Mesendoderm (in vitro differentiated cells): ENCODE data around the gene RASAL1.

Experiments used
- DNase-seq: peaks from one replicate; pipeline ENCODE4 v3.0.0; 2013
- H2AK5ac ChIP-seq: 2 replicates; pipeline ENCODE4 v1.6.1; 2013; ENCODE audit warnings: low read length, inconsistent platforms
- H2BK120ac ChIP-seq: 2 replicates; pipeline ENCODE4 v1.6.1; 2013; ENCODE audit warnings: low read depth, mild to moderate bottlenecking, low read length, moderate library complexity, mixed read lengths
- H2BK15ac ChIP-seq: replicated peaks from 2 replicates; pipeline ENCODE4 v1.6.1; 2013; ENCODE audit warnings: low read depth, mild to moderate bottlenecking, moderate library complexity
- H2BK5ac ChIP-seq: 2 replicates; pipeline ENCODE4 v1.6.1; 2013; ENCODE audit warnings: low read length, inconsistent platforms
- H3K18ac ChIP-seq: 2 replicates; pipeline ENCODE4 v1.6.1; 2013; ENCODE audit warnings: mild to moderate bottlenecking, low read length, mixed read lengths
- H3K23ac ChIP-seq: one replicate; pipeline ENCODE4 v1.6.1; 2013; ENCODE audit warnings: low read length
- H3K27ac ChIP-seq: 2 replicates; pipeline ENCODE4 v1.5.1; 2013; ENCODE audit warnings: low read depth, mild to moderate bottlenecking, inconsistent platforms, low read length, moderate library complexity
- H3K27me3 ChIP-seq: 2 replicates; pipeline ENCODE4 v1.6.1; 2013; ENCODE audit warnings: low read length, control low read depth, mild to moderate bottlenecking, inconsistent platforms; ENCODE audit not compliant: insufficient read depth, poor library complexity
- H3K36me3 ChIP-seq: 2 replicates; pipeline ENCODE4 v1.6.1; 2013; ENCODE audit warnings: low read length, inconsistent platforms; ENCODE audit not compliant: control insufficient read depth, insufficient read depth
- H3K4ac ChIP-seq: one replicate; pipeline ENCODE4 v1.6.1; 2013; ENCODE audit warnings: low read depth, mild to moderate bottlenecking, low read length, moderate library complexity
- H3K4me1 ChIP-seq: 2 replicates; pipeline ENCODE4 v1.6.1; 2013; ENCODE audit warnings: low read depth, low read length, inconsistent platforms; ENCODE audit not compliant: control insufficient read depth
- H3K4me2 ChIP-seq: 2 replicates; pipeline ENCODE4 v1.6.1; 2013; ENCODE audit warnings: low read length
- H3K4me3 ChIP-seq: 2 replicates; pipeline ENCODE4 v1.5.1; 2013; ENCODE audit warnings: mild to moderate bottlenecking, low read length
- H3K56ac ChIP-seq: one replicate; pipeline ENCODE4 v1.6.1; 2013; ENCODE audit warnings: low read length
- H3K79me1 ChIP-seq: 2 replicates; pipeline ENCODE4 v1.6.1; 2013; ENCODE audit warnings: low read length, inconsistent platforms
- H3K79me2 ChIP-seq: 2 replicates; pipeline ENCODE4 v1.6.1; 2013; ENCODE audit warnings: mild to moderate bottlenecking, low read length; ENCODE audit not compliant: control insufficient read depth, insufficient read depth
- H3K9ac ChIP-seq: 2 replicates; pipeline ENCODE4 v1.6.1; 2013; ENCODE audit warnings: low read length, inconsistent platforms
- H4K5ac ChIP-seq: one replicate; pipeline ENCODE4 v1.6.1; 2013; ENCODE audit warnings: low read length
- H4K8ac ChIP-seq: one replicate; pipeline ENCODE4 v1.6.1; 2013; ENCODE audit warnings: low read depth, mild to moderate bottlenecking, control low read depth, low read length, moderate library complexity
- WGBS: extraction: QIAGEN DNeasy Blood & Tissue Kit; methylation state at CpG from one replicate; pipeline ENCODE4 v1.1.7; 2013; ENCODE audit warnings: low lambda C conversion rate, missing lambda C conversion rate; ENCODE audit not compliant: insufficient coverage; ENCODE audit errors: extremely low coverage; 5-methylcytosine and 5-hydroxymethylcytosine counted together

RASAL1 gene

DNA sequence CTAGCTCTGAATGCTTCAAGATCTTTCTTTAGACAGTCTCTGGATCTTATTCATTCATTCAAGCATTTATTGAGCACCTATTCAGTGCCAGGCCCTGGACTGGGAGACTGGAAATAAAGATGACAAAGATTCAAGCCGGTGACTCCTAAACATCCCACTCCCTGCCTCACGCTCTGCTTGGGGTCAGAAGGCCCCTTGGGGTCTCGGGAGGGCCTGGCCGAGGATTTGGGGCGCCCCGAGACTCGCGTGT is 79.3 kb downstream of the RASAL1 start:
- no peaks in the 10 kb centered on the region for H3K36me3 ChIP-seq
- no peaks in the 10 kb centered on the region for H3K4me1 ChIP-seq
- DNase-seq, result no peak
- no peak overlapping the region for H3K27ac ChIP-seq
- H4K8ac ChIP-seq, result no peak overlapping the region
- no CpG with 5 or more reads among the region's 8 CpGs for WGBS
- H3K23ac ChIP-seq, result no peak overlapping the region
- no peak overlapping the region for H4K5ac ChIP-seq
- H3K4ac ChIP-seq, result no peak overlapping the region
- no peak overlapping the region for H3K56ac ChIP-seq
- no peak overlapping the region for H2BK120ac ChIP-seq
- no peak overlapping the region for H3K9ac ChIP-seq
- no peak overlapping the region for H2BK15ac ChIP-seq
- H3K79me2 ChIP-seq, result no peaks in the 10 kb centered on the region
- H3K79me1 ChIP-seq, result no peaks in the 10 kb centered on the region
- H3K4me3 ChIP-seq, result no peak overlapping the region
- H2BK5ac ChIP-seq, result no peak overlapping the region
- peaks cover 6% of the 10 kb centered on the region for H3K27me3 ChIP-seq
- H3K4me2 ChIP-seq, result no peak overlapping the region
- H2AK5ac ChIP-seq, result no peak overlapping the region
- no peak overlapping the region for H3K18ac ChIP-seq

DNA sequence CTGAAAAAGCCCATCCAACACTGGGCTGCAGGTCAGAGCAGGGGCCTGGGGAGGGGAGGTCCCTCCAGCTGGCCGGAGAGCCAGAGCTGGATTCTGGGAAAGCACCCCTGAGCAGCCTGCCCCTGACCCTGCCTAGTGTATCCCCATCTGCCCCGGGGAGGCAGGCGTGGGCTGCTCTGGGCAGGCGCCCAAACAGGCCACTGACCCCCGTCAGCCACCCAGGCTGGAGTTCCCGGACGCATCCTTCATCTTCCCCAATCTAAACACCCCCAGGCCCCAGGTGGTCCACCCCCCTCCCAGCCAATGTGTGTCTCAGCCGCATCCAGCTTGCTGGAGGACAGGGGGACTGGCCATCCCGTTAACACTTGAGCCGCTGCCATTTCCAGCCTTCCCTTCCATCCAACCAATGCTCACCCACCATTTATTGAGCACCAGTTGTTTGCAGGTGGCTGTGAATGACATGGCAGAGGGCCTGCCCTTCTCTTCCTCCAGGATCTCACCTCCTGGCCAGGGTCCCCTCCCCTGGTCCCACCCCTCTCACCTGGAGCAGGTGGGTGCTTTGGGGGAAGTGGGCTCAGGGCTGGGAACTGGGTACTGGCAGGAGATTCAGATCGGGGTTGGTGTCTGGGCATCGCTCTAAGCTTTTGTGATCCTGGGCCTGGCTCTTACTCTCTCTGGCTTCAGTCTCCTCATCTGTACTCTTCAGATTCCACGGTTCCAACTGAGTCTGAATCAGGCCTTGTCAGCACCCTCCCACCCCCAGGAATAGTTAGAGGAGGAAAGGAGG is 79.8 kb downstream of the RASAL1 start:
- Histone ChIP-seq H3K27ac (no peak overlapping the region), H3K4me2 (no peak overlapping the region), H3K4me3 (no peak overlapping the region), H3K23ac (no peak overlapping the region), H2AK5ac (no peak overlapping the region), H3K18ac (no peak overlapping the region), H2BK120ac (no peak overlapping the region), H3K79me2 (no peaks in the 10 kb centered on the region), H2BK15ac (no peak overlapping the region), H3K79me1 (no peaks in the 10 kb centered on the region), H3K9ac (no peak overlapping the region), H2BK5ac (no peak overlapping the region), H4K5ac (no peak overlapping the region), H4K8ac (no peak overlapping the region), H3K4me1 (no peaks in the 10 kb centered on the region), H3K27me3 (peaks cover 6% of the 10 kb centered on the region), H3K36me3 (no peaks in the 10 kb centered on the region), H3K4ac (no peak overlapping the region), H3K56ac (no peak overlapping the region)
- no CpG with 5 or more reads among the region's 13 CpGs for WGBS
- DNase-seq, result no peak

DNA sequence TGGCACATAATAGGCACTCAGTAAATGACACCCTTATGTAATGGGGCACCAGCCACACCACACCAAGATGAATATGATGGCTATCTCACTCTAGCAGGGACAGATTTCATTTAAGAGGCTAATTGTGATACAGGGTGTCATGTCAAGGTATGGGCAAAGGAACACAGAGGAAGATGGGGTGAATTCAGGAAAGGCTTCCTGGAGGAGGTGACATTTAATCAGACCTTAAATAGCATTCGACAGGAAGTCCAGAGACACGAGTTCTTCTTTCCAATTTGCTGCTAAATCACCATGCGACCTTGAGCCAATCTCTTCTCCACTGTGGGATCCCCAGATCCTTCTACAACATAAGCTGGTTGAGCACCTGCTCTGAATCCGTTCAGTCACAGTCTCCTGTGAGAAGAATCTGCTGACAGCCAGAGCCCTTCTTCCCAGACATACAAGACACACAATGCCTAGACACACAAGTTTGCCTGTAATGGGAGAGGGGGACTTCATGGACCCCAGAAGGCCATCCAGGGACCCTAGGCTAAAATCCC is 80.5 kb downstream of the RASAL1 start:
- Histone ChIP-seq H3K56ac (no peak overlapping the region), H3K4me1 (no peaks in the 10 kb centered on the region), H3K27me3 (peaks cover 6% of the 10 kb centered on the region), H3K23ac (no peak overlapping the region), H3K18ac (no peak overlapping the region), H3K4me2 (no peak overlapping the region), H2BK120ac (no peak overlapping the region), H3K79me1 (no peaks in the 10 kb centered on the region), H3K4me3 (no peak overlapping the region), H4K5ac (no peak overlapping the region), H3K4ac (no peak overlapping the region), H2BK15ac (no peak overlapping the region), H3K27ac (no peak overlapping the region), H3K9ac (no peak overlapping the region), H3K79me2 (no peaks in the 10 kb centered on the region), H2AK5ac (no peak overlapping the region), H2BK5ac (no peak overlapping the region), H3K36me3 (no peaks in the 10 kb centered on the region), H4K8ac (no peak overlapping the region)
- no peak for DNase-seq
- no CpG with 5 or more reads among the region's 4 CpGs for WGBS

DNA sequence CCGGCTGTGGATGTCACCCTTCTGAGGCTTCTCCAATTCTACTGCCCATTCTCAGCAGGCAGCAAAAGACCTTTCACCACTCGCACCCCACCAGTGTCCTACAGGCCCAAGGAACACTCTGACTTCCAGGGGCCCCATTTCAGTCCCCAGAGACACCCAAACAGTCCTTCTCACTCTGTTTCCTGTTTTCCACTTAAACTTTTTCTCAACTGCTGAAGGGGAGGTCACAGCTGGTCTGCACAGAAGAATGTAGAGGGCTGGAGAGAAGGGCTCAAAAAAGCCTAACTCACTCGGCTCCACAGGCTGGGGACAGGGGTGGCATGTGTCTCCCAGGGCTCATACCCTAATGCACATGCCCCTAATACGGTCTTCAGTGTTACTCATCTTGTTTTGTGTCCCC is 83.2 kb downstream of the RASAL1 start:
- Histone ChIP-seq H3K79me2 (no peaks in the 10 kb centered on the region), H3K4me3 (no peak overlapping the region), H3K27ac (no peak overlapping the region), H3K27me3 (peaks cover 6% of the 10 kb centered on the region), H3K9ac (no peak overlapping the region), H3K4ac (no peak overlapping the region), H4K8ac (no peak overlapping the region), H3K4me1 (no peaks in the 10 kb centered on the region), H2BK120ac (no peak overlapping the region), H3K18ac (no peak overlapping the region), H3K23ac (no peak overlapping the region), H3K79me1 (no peaks in the 10 kb centered on the region), H3K4me2 (no peak overlapping the region), H3K36me3 (no peaks in the 10 kb centered on the region), H2BK5ac (no peak overlapping the region), H2AK5ac (no peak overlapping the region), H4K5ac (no peak overlapping the region), H3K56ac (no peak overlapping the region), H2BK15ac (no peak overlapping the region)
- WGBS, result no CpG with 5 or more reads among the region's 4 CpGs
- DNase-seq, result no peak

DNA sequence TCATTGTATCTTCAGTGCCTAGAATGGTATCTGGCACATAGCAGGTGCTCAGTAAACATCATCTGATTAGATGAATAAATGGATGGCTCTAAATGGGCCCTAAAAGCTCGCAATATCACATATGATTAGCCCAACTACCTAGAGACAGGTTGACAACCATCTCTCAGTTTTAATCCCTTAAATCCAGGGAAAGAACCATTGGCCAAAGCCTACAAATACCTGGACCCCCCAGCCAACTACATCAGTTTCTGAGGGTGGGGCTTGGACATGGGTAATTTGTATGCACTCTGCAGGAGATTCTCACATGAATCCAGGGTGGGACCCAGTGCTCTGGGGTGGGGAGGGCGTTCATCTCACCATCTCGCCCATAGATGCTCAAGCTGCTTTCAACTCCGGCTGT is 83.8 kb downstream of the RASAL1 start:
- WGBS, result no CpG with 5 or more reads among the region's 4 CpGs
- H3K27me3 ChIP-seq, result peaks cover 6% of the 10 kb centered on the region

DNA sequence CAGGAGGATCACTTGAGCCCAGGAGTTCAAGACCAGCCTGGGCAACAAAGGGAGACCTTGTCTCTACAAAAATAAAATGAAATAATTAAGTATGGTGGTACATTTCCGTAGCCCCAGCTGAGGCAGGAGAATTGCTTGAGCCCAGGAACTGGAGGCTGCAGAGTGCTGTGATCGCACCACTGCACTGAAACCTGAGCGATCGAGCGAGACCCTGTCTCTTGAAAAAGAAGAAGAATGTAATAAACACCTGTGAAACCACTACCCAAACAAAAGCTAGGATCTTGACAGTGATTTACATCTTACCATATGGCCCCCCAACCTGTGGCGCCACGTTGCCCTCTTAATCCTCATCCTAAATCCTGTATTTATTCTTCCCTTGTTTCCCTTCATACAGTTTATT is 84.8 kb downstream of the RASAL1 start:
- Histone ChIP-seq H3K18ac (no peak overlapping the region), H3K27me3 (peaks cover under 1% of the 10 kb centered on the region), H3K79me2 (no peaks in the 10 kb centered on the region), H3K56ac (no peak overlapping the region), H4K5ac (no peak overlapping the region), H3K23ac (no peak overlapping the region), H3K4ac (no peak overlapping the region), H3K4me3 (no peak overlapping the region), H3K36me3 (no peaks in the 10 kb centered on the region), H2BK5ac (no peak overlapping the region), H3K27ac (no peak overlapping the region), H3K79me1 (no peaks in the 10 kb centered on the region), H2AK5ac (no peak overlapping the region), H2BK120ac (no peak overlapping the region), H2BK15ac (no peak overlapping the region), H3K4me1 (no peaks in the 10 kb centered on the region), H3K4me2 (no peak overlapping the region), H4K8ac (no peak overlapping the region), H3K9ac (no peak overlapping the region)
- no peak for DNase-seq
- WGBS, result no CpG with 5 or more reads among the region's 7 CpGs

More for the DNA sequence above, 83.8 kb downstream of the RASAL1 start:
- H3K23ac ChIP-seq, result no peak overlapping the region
- no peak overlapping the region for H3K56ac ChIP-seq
- DNase-seq, result no peak
- H3K4me3 ChIP-seq, result no peak overlapping the region
- H3K27ac ChIP-seq, result no peak overlapping the region
- no peak overlapping the region for H2BK120ac ChIP-seq
- no peak overlapping the region for H3K4me2 ChIP-seq
- H3K79me2 ChIP-seq, result no peaks in the 10 kb centered on the region
- no peak overlapping the region for H4K5ac ChIP-seq
- no peak overlapping the region for H3K4ac ChIP-seq
- H3K4me1 ChIP-seq, result no peaks in the 10 kb centered on the region
- no peaks in the 10 kb centered on the region for H3K79me1 ChIP-seq
- H3K36me3 ChIP-seq, result no peaks in the 10 kb centered on the region
- no peak overlapping the region for H3K9ac ChIP-seq
- H2BK5ac ChIP-seq, result no peak overlapping the region
- no peak overlapping the region for H2BK15ac ChIP-seq
- H2AK5ac ChIP-seq, result no peak overlapping the region
- H3K18ac ChIP-seq, result no peak overlapping the region
- H4K8ac ChIP-seq, result no peak overlapping the region
